Measurements from ENCODE around the gene NSUN2. TPM values are rescaled to one million over a fixed set of nuclear protein-coding genes. Genes with fewer than 3 reads are reported as not detected.

Gene NSUN2
- total RNA-seq, 1 donor from 2014 or later: 93.3 TPM

GRCh38 chr5:6623941-6624340, 8.9 kb downstream of the NSUN2 start:
- TF ChIP-seq CTCF (IDR thresholded peaks at IDR 0.05): no peak
- H3K9me3 Mint-ChIP-seq: peaks cover 11% of the 10 kb centered on the region
- CTCF ChIA-PET: interaction anchor here (1.9 kb wide), 1 partner anchor 121 kb away, joined by 7 read pairs; no protein-coding TSS in a partner anchor
- DNase-seq (no peak), ATAC-seq (ENCODE audit: low read depth) (no peak)
- H3K4me3 Mint-ChIP-seq: no peak overlapping the region
- H3K27ac Mint-ChIP-seq: no peak overlapping the region
- H3K36me3 Mint-ChIP-seq (ENCODE audit: low read depth): peaks cover 82% of the 10 kb centered on the region
- POLR2A ChIA-PET: no interaction called here
- H3K4me1 Mint-ChIP-seq: peaks cover 12% of the 10 kb centered on the region
- H3K27me3 Mint-ChIP-seq: no peaks in the 10 kb centered on the region
- intact Hi-C loops (cut with micrococcal nuclease): no loop called here

- no peak for TF ChIP-seq CTCF (IDR thresholded peaks at IDR 0.05)
- CTCF ChIA-PET: interaction anchor here (1.9 kb wide), 1 partner anchor 122 kb away, joined by 7 read pairs; no protein-coding TSS in a partner anchor
- H3K27ac Mint-ChIP-seq: no peak overlapping the region
These were observed 9.6 kb downstream of the NSUN2 start for GRCh38 chr5:6623228-6623627.

DNA sequence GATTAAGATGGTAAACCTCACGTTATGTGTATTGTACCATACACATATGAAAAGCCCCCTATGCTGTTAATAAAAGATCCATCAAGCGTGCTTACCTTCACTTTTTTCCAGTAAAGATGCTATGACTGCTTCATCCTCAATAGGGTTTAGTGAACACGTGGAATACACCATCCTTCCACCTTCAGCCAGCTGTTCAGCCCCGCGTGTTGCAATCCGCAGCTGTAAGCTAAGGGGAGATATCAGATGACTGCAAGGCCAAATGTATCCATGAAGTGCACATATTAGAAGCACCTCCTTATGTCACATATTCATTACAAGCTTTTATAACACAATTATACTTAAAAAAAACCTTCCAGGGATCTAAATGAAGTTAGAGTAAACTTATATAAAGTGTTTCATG, 16.2 kb downstream of the NSUN2 start:
- peaks cover 3% of the 10 kb centered on the region for H3K4me1 Mint-ChIP-seq
- no peak for TF ChIP-seq CTCF (IDR thresholded peaks at IDR 0.05)
- no peaks in the 10 kb centered on the region for H3K9me3 Mint-ChIP-seq
- no peaks in the 10 kb centered on the region for H3K27me3 Mint-ChIP-seq
- no peak for DNase-seq
- ChIA-PET CTCF (no interaction called here), POLR2A (no interaction called here)
- H3K36me3 Mint-ChIP-seq (ENCODE audit: low read depth): peaks cover 84% of the 10 kb centered on the region
- no peak overlapping the region for H3K27ac Mint-ChIP-seq
- intact Hi-C loops (cut with micrococcal nuclease): no loop called here
- H3K4me3 Mint-ChIP-seq: no peak overlapping the region
- no peak for ATAC-seq (ENCODE audit: low read depth)

More at GRCh38 chr5:6623228-6623627, 9.6 kb downstream of the NSUN2 start:
- Mint-ChIP-seq H3K4me1 (peaks cover 10% of the 10 kb centered on the region), H3K4me3 (no peak overlapping the region), H3K9me3 (peaks cover 11% of the 10 kb centered on the region), H3K36me3 (ENCODE audit: low read depth) (peaks cover 80% of the 10 kb centered on the region), H3K27me3 (no peaks in the 10 kb centered on the region)
- intact Hi-C loops (cut with micrococcal nuclease): no loop called here
- POLR2A ChIA-PET: interaction anchor here (0.6 to 0.7 kb wide), 3 partner anchors 65 to 90 kb away, joined by 3 to 5 read pairs (median 4); no protein-coding TSS in a partner anchor
- no peak for ATAC-seq (ENCODE audit: low read depth)
- DNase-seq: no peak

- no peak overlapping the region for H3K27ac Mint-ChIP-seq
These were observed 17.6 kb downstream of the NSUN2 start for GRCh38 chr5:6615034-6615815.

More at GRCh38 chr5:6615034-6615815, 17.6 kb downstream of the NSUN2 start:
- ATAC-seq (ENCODE audit: low read depth): no peak
- no peaks in the 10 kb centered on the region for H3K9me3 Mint-ChIP-seq
- peaks cover 89% of the 10 kb centered on the region for H3K36me3 Mint-ChIP-seq (ENCODE audit: low read depth)
- peaks cover 3% of the 10 kb centered on the region for H3K4me1 Mint-ChIP-seq
- no peaks in the 10 kb centered on the region for H3K27me3 Mint-ChIP-seq
- intact Hi-C loops (cut with micrococcal nuclease): no loop called here
- no peak for DNase-seq
- no peak for TF ChIP-seq CTCF (IDR thresholded peaks at IDR 0.05)
- POLR2A ChIA-PET: no interaction called here
- no peak overlapping the region for H3K4me3 Mint-ChIP-seq
- CTCF ChIA-PET: interaction anchor here (0.9 kb wide), 1 partner anchor 130 kb away, joined by 3 read pairs; no protein-coding TSS in a partner anchor
